ENCODE data around the gene PLCXD1.
"Not testable (repeated sequence)": the region's sequence is repeated elsewhere in the genome, so short reads cannot be mapped to it uniquely, and the experiment has no call there.

Gene PLCXD1

GRCh38 chrX:336227-336626, 55.0 kb downstream of the PLCXD1 start:
- DNase-seq = no peak

DNA sequence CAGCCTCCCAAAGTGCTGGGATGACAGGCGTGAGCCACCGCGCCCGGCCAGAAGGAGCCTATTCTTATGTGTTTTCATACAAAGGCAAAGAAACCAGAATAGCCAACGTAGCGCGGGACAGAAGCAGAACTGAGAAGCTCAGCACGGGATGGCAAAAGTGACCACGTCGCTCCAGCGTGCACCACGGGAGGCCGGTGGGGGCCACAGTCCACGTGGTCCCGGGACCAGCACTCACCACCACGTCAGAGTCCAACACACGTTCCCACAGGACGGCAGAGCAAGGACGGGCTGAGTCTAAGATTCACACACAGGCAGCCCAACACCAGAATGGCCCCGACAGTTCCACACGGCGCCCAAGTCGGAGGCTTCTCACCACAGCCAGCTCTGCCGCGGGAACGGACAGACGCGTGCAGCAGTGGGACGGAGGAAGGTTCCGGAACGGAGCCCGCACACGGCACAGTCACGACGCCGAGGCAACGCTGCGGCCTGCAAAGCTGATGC, 56.2 kb downstream of the PLCXD1 start:
- no peak for DNase-seq

GRCh38 chrX:338281-338835, 57.2 kb downstream of the PLCXD1 start:
- DNase-seq = no peak

- DNase-seq = no peak
Measured at GRCh38 chrX:338836-339400, 57.7 kb downstream of the PLCXD1 start.

GRCh38 chrX:340121-340520, 58.9 kb downstream of the PLCXD1 start:
- no peak for DNase-seq

GRCh38 chrX:340641-341423, 59.7 kb downstream of the PLCXD1 start:
- no peak for DNase-seq

DNA sequence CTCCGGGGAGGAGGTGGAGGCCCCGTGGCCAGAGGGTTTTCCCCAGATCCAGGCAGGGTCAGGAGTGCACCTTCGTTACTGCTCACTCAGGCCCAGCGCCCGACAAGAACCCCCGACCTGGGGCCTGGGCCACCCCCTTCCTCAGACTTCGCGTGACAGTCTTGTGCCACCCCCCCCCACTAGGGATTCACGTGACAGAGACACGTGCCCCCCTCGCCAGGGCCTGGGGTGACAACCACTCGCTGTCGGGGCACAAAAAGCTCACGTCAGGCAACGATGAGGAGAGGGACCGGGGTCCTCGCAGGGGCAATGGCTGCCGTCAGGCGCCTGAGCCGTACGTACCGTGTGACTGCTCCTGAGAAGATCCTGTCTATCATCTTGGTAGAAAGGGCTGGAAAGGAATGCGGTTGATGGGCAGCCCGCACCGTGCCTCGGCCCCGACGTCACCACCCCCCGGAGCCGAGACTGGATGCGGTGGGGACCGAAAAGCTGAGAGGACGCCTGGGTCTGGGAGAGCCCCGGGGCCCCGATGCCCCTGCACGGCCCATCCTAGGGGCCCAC, 60.4 kb downstream of the PLCXD1 start:
- DNase-seq = no peak

DNA sequence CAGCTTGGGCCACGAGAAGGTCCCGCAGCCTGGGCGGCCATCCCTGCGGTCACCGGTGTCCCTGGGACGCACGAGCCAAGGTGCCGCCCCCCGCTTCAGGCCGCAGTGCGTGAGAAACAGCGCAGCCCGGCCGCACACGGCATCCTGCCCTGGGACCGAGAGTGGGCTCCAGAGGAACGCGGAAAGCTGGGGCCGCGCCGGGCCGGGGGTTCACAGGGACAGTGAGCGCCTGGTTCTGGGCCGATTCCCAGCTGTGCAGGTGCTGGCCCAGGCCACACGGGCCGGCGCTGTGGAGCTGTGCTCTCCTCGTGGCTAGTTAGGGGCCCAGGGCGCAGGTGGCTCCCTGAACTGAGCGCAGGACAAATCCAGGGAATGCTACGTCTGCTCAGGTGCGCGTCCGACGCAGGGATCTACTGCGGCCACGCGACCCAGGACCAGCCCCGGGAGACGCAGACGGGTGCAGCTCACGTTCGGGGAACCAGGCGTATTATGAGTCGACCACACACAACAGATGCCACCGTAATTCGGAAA, 63.3 kb downstream of the PLCXD1 start:
- DNase-seq = no peak

- no peak for DNase-seq
Measured at GRCh38 chrX:345020-345925, 64.1 kb downstream of the PLCXD1 start.

- DNase-seq = no peak
Measured at GRCh38 chrX:346034-346813, 65.0 kb downstream of the PLCXD1 start.

- no peak for DNase-seq
Measured at GRCh38 chrX:347351-348117, 66.4 kb downstream of the PLCXD1 start.

DNA sequence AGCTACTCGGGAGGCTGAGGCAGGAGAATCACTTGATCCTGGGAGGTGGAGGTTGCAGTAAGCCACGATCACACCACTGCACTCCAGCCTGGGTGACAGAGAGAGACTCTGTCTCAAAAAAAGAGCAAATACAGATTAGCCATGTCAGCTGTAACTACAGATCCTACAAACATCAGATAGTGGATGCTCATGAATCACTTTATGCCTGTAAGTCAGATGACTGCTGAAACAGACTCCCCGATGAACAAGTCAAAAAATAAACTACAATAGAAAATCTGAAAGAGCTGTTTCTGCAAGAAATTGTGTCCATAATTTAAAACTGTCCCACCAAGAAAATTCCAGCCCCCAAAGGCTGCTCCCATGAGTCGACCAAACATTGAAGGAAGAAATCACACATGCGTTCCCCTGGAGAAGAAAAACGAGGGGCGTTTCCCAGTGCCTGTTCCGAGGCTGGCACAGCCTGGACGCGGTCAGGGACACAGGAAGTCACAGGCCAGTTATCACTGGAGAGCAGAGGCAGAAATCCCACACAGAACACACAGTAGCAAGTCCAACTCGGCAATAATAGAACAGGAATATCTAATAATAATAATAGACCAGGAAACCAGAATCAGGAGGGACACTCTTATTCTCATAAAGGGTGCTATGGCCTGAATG, 67.4 kb downstream of the PLCXD1 start:
- DNase-seq = no peak

DNA sequence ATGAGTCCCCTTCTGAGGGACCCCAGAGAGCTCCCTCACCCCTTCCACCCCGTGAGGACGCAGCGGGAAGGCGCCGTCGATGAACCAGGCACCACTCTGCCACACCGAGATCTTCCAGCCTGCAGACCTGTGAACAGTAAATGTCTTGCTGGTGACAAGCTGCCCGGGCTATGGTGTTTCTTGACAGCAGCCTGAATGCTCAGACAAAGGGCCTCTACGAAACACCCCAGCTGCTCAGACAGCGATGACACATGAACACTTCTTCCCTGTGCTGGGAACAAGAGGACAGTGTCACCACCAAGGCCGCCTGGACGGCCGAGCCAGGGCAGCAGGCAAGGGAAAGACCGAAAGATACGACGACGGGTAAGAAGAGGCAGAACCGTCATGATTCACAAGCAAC, 68.0 kb downstream of the PLCXD1 start:
- DNase-seq = no peak

DNA sequence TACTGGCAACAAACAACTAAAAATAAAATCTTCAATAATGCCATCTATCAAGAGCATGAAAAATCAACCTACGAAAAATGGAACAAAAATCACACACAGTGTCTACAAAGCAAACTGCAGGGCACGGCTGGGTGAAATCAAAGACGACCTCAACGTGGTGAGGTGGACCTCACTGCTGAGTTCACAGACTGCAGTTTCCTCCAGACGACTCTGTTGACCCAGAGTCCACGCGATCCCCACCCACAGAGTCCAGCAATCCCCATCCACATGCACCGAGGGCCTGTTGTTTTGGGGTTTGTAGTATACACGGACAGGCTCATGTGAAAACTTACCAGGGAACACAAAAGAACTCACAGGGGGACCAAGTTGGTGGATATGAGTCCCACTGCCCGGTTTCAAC, 68.5 kb downstream of the PLCXD1 start:
- no peak for DNase-seq

DNA sequence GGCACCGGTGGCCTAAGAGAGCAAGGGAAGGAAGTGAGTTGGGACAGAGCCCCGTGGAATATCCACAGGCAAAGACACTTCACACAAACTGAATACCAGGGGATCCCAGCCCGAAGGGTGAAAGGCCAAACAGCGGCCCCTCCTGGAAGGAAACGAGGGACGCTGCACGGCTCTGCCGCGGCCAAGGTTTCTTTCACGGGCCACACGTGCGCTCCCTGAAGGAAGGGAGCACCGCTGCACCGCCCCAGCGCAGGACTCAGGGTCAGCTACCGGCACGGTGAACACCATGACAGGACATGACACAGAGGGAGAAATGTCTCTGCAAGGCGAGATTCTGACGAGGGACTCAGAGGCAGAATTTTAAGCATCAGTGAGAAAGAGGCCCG, 69.0 kb downstream of the PLCXD1 start:
- DNase-seq = no peak

DNA sequence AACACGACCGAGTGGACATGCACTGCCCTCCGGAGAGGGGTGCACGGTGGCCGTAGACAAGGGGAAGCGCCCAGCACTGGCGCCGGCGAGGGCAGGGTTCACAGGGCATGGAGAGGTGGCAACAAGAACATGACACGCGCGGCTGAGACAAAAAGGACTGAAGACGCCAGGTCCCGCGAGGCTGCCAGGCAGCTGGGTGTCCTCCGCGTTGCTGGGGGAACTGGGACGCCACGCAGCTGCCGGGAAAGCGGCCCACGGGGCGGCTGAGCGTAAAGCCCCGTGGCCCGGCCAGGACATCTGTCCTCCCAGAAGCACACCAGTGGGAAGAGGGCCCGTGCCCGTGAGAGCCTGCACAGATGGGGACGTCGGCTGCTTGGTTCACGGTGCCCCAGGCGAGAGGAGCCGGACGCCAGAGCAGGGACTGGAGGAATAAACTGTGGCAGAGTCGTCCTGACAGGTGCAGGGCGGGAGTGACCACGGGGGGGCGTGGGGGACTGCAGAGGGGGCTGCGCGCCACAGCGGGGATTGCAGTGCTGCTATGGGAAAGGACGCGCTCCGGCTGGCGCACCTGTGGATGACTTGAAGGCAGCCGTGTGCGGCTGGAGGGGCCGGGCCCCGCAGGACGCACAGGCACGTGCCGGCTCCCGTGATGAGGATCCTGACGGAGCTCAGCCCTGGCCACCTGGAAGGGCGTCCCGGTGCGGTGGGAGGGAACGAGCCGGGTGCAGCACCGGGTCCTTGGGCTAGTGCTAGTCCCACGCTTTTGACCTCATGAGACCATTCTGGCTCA, 69.5 kb downstream of the PLCXD1 start:
- DNase-seq = no peak

DNA sequence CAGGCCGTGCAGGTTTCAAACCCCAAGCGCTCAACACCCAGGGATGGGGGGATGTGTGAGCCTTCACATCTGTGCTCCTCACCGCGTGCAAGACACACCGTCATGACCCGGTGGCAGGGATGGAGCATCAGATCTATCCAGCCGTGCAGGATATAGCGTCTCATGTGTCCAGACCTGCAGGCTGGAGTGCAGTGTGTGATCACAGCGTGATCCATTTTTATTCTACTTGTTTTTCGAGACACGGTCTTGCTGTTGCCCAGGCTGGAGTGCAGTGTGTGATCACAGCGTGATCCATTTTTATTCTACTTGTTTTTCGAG, 70.1 kb downstream of the PLCXD1 start:
- DNase-seq = not testable (repeated sequence)

GRCh38 chrX:351736-352135, 70.6 kb downstream of the PLCXD1 start:
- DNase-seq = no peak

GRCh38 chrX:352181-352580, 71.0 kb downstream of the PLCXD1 start:
- no peak for DNase-seq
